T47D (cell line): Measurements from ENCODE around the gene DNAJB14.

Experiments used
- DNase-seq, 2 experiments: peaks; one replicate each; pipeline versions ENCODE4 v3.0.0 to v3.0.0-alpha.2; 2011 to 2012; ENCODE audit warnings: low read depth in 1 of 2, low spot score in 1 of 2
- JUND ChIP-seq: IDR thresholded peaks from 2 replicates; pipeline ENCODE4 v1.6.1; 2012; ENCODE audit warnings: low read depth
- in situ Hi-C: cut with HindIII; loops from 2 replicates; pipeline ENCODE4 v1.10.0; 2016; ENCODE audit warnings: low sequenced_read_pairs, low pct_unique_long_range_greater_than_20kb

Gene DNAJB14

DNA sequence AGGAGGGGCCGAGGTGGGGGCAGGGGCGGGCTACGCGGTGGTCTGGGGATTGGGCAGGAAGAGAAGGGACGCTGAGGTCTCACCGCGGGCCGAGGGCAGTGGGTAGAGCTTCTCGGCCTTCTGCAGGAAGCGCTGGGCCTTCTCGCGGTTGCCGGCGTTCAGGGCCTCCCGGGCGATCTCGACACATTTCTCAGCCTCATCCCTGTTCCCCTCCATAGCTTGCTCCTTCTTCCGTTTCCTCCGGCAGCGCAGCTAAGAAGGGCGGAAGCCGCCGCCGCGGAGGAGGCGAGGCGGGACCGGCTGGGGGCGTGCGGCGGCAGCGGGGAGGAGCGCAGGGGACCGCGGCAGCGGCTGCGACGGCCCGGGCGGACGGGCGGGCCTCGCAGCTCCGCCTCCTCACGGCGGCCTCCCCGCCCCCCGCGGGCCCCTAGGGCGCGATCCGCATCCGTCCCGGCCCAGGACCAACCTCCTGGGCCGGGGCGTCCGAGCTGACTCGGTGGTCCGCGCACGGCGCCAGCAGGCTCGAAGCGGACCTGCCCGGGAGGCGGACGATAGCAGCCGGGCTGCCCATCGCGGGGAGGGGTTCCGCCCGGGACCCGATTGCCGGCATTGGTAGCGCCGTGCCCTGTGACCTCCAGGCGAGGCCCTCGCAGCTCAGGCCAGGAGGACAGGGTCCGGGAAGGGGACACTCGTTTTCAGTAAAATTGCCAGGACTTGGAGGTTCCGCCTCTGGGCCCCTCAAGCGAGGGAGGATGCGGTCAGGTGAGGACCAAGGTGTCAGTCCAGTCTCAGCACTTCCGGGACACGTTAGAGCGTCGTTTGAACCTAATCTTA, at the start of gene DNAJB14:
Gene DNAJB14 (minus strand): TSS at position 263 of the 834 bp plus-strand sequence. CDS start 47 bp downstream, at position 216.
- DNase-seq = peak; percentile 65 to 81
- no peak for TF ChIP-seq JUND
- in situ Hi-C loops = no loop called here

DNA sequence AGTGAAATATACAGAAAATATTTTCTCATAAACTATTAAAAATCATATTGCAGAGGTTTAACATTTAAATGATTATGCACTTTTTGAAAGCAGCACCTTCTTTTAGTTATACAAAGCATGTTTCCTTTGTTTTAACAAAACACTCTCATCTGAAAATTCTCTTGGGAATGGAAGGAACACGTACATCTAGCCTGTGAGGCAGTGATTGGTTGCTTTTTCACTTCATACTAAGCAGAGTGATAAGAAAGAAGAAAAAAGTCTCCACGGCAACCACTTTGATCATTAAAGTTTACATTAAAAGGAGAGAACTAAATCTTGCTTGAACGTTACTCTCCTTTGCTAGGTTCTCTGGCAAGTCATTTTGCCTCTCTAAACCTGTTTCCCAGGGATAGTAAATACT, 45.3 kb upstream of the DNAJB14 start:
- in situ Hi-C loops = no loop called here
- no peak for DNase-seq
- no peak for TF ChIP-seq JUND

DNA sequence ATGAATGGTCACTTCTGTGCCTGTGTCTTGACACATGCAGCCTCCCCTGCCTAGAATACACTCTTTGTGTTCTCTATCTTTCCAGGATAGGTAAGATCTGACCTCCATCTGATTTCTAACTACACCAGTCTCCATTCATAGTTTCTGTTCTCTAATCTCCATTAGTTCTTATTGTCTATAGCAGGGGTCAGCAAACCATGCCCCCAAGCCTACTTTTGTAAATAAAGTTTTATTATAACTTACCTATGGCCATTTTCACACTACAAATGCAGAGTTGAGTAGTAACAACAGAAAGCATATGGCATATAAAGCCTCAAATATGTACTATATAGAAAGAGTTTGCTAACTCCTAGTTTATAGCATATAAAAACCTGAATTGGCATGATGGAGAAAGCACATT, 41.3 kb upstream of the DNAJB14 start:
- no peak for TF ChIP-seq JUND
- in situ Hi-C loops = no loop called here
- no peak for DNase-seq

DNA sequence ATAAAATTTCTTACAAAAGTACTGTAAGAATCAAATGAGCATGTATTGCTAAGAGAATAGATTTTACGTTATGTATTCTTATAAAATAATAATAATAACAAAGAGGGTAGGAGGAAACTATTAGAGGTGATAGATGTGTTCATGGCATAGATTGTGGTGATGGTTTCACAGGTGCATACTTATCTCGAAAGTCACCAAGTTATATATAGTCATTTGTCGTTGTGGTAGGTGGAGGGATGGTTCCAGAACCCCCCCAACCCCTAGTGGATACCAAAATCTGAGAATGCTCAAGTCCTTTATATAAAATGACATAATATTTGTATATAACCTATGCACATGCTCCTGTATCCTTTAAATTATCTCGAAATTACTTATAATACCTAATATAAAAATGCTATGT, 40.4 kb upstream of the DNAJB14 start:
- no peak for DNase-seq
- in situ Hi-C loops = no loop called here
- TF ChIP-seq JUND = no peak

DNA sequence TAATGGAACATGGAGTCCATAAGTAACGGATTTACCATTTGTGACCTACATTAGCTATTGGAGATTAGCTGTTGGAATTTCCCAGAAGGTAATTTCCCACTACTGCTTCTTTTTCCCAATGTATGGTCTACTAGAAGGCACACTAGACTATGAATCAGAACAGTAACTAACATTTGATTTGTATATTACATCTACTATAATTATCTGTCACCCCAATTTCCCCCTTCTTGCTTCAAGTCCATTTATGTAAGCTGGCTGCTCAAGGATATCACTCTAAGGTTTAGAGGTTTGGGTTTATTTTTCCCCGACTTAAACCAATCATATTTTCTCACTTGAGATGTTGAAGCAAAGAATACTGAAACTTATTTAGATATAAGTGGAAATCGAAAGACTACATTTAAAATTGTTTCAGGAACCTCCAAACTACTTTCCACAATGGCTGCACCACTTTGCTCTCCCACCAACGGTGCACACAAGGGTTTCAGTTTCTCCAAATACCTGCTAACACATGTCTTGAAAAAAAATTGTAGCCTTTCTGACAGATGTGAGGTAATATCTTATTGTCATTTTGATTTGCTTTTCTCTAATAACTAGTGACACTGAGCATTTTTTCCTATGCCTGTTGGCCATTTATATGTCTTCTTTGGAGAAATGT, 37.0 kb upstream of the DNAJB14 start:
- no peak for DNase-seq
- in situ Hi-C loops = no loop called here
- no peak for TF ChIP-seq JUND

DNA sequence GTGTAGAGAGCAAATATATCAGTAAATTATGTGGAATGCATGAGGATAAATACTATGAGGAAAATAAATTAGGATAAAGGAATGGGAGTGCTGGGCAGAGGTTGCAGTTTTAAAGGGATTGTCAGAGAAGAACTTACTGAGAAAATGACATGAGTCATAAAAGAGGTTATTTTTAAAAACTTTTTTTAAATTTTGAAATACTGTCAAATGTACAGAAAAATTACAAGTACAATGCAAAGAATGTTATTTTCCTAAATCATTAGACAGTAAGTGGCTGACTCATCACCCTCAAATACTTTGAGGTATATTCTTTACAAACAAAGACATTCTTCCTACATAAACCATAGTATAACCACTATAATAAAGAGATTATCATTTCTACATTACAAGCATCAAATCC, 33.5 kb upstream of the DNAJB14 start:
- in situ Hi-C loops = no loop called here
- DNase-seq = no peak
- TF ChIP-seq JUND = no peak

DNA sequence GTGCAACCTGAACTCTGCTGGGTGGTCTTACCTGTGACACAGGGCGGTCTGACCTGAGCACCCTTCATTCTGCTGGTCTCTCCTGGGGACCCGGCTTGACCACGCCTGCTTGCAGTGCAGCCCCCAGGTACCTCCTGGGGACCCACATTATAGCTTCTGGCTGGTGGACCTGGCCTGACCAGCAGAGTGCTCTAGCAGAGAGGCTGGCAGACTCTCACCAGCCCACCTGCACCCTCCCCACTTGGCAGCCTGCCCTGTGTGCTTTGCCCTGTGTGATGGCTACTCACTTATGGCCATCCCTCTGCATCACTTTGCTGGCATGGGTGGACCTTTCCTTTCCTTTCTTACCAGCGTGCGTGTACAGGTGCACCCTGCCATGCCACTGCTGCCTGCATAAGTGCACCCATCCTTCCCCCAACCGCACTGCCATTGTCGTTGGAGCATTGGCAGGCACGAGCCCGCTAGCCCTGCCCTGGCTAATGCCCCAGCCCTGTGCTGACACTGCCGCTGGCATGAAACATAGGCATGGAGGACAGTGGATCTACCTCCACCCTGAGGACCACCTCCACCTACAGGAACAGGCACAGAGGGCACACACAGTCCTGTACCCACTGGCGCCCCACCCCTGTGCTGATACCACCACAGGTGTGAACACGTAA, 25.2 kb upstream of the DNAJB14 start:
- no peak for DNase-seq
- in situ Hi-C loops = no loop called here
- TF ChIP-seq JUND = no peak

DNA sequence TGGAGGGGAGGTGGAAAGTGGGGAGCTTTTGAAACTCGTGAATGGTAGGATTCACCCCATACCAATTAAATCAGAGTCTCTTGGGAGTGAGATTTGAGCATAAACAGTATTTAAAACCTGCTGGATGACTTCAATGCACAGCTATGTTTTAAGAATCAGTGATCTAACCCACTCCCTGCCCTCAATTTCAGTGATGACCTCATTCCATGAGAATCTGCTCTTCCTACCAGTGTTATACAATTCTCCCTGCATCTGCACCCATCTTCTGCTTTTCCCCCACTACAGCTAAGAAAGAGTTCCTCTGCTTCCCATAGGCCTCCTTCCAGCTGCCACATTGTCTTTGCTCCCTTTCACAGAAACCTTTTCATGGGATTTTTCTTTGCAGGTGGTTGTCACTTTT, 21.9 kb upstream of the DNAJB14 start:
- DNase-seq = no peak
- in situ Hi-C loops = no loop called here

DNA sequence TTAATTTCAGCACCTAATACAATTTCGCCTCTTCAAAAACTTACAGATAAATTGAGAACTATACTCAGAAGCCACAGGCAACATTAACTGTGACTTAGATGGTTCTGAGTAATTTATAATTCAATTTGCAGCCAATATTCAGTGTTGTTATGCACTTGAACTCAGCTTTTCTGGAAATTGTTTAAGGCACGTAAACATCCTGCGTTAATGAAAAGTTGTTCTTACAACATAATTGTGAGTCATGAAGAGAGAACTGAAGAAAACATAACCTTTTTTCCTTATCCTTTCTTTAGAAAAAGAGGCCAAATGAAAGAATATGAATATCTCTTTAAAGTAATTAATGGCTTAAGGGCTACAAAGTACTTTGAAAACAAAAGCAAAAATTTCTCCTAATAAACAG, 20.3 kb upstream of the DNAJB14 start:
- no peak for TF ChIP-seq JUND
- no peak for DNase-seq
- in situ Hi-C loops = no loop called here

More for the DNA sequence above, 21.9 kb upstream of the DNAJB14 start:
- no peak for TF ChIP-seq JUND

DNA sequence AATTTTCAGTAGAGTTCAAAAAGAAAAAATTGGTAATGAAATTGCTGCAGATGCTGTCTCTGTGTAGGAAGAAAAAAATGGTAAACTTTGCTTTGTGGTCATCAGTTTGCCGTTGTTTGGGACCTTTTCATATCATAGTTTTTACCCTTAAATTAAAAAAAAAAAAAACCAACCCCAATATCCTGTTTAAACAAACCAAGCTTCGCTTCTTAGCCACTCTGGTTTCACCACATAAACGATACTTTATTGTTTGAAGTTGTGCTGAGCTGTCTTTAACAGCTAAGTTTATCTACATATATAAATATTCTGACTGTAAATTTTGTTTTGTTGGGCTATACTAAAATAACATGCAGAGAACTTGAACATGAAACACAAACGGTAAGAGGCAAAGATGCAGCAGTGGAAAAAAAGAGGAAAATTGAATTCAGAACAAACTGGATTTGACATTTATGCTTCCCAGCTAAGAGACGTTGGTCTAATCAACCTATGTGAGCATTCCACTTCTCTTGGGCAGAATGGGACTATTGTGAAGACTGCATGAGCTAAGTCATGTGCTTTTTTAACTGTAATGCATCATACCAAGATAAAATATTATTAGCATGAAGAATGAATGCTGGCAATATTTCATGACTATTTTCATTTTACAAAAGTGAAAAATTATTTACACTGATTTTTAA, 19.4 kb upstream of the DNAJB14 start:
- TF ChIP-seq JUND = no peak
- in situ Hi-C loops = no loop called here
- no peak for DNase-seq

DNA sequence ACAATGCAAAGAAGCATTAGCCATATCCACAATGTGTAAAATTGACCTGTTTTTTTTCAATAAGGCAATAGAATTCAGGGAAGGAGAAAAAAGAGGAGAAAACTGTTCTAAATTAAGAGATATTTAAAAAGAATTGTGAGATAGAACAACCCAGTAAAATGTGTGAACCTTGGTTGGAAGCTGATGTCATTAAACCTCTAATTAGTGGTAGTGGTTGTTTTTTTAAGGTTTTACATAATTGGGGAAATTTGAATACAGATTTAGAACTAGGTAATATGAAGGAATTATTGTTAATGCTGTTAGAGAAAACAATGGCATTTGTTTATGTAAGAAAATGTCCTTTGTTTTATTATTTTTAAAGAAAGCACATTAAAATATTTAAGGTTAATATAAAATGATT, 18.8 kb upstream of the DNAJB14 start:
- in situ Hi-C loops = no loop called here
- no peak for DNase-seq
- TF ChIP-seq JUND = no peak

DNA sequence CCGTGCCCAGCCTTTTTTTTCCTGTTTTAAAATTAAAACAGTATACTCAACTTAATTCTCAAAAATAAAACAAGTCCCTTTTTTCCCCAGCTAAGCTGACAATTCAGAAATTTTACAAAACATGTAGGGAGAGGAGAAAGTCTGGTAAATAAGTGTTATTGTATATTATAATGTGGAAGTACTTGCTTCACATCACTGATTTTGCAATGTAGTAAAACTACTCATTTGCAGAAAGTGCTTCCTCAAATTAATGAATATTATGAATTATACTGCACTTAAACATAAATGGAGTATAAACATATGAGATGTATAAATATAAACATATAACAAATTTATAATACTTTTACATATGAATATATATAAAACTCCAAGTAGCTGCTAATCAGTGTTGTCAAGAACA, 15.3 kb upstream of the DNAJB14 start:
- TF ChIP-seq JUND = no peak
- in situ Hi-C loops = no loop called here
- DNase-seq = no peak
